Stimulated activated CD4-positive, alpha-beta T cell treated with anti-CD3 and anti-CD28 coated beads, TNF-alpha, amount 100 ng/mL, for 48 hours (primary cell): ENCODE results near the gene SPRED3.
A peak's percentile ranks its signal among the peaks of the same experiment; 100 is the strongest.

Experiments used
- DNase-seq, 3 donors: peaks; one replicate each; pipeline ENCODE4 v3.0.0-alpha.2; 2020; ENCODE audit warnings: low read depth in 3 of 3

The SPRED3 gene

GRCh38 chr19:38371081-38371480 is 17.4 kb upstream of the SPRED3 start:
- DNase-seq, result no peak

- no peak for DNase-seq
Measured at GRCh38 chr19:38373907-38374331, 14.6 kb upstream of the SPRED3 start.

GRCh38 chr19:38374332-38375097 is 14.0 kb upstream of the SPRED3 start, which contains the start of gene PSMD8:
Gene PSMD8 (plus strand): TSS chr19:38374571. CDS start chr19:38374602, 31 bp downstream.
- DNase-seq, result peak; percentile 95 to 99 (median 96)

GRCh38 chr19:38375098-38375493 is 13.4 kb upstream of the SPRED3 start:
- DNase-seq, result no peak

GRCh38 chr19:38375748-38376147 is 12.7 kb upstream of the SPRED3 start:
- DNase-seq, result no peak

GRCh38 chr19:38376576-38376975 is 11.9 kb upstream of the SPRED3 start:
- DNase-seq, result no peak

- DNase-seq, result no peak
Measured at GRCh38 chr19:38377052-38377451, 11.4 kb upstream of the SPRED3 start.

- no peak for DNase-seq
Measured at GRCh38 chr19:38378866-38379265, 9.6 kb upstream of the SPRED3 start.

GRCh38 chr19:38381138-38381537 is 7.4 kb upstream of the SPRED3 start:
- no peak for DNase-seq

GRCh38 chr19:38383184-38383583 is 5.3 kb upstream of the SPRED3 start:
- no peak for DNase-seq

- DNase-seq, result no peak
Measured at GRCh38 chr19:38383743-38384142, 4.8 kb upstream of the SPRED3 start.

GRCh38 chr19:38384209-38385027 is 4.1 kb upstream of the SPRED3 start:
- DNase-seq, result no peak

- DNase-seq, result no peak
Measured at GRCh38 chr19:38385057-38385803, 3.3 kb upstream of the SPRED3 start.

GRCh38 chr19:38385804-38386257 is 2.7 kb upstream of the SPRED3 start:
- no peak for DNase-seq

GRCh38 chr19:38386300-38386970 is 2.1 kb upstream of the SPRED3 start:
- DNase-seq, result no peak

GRCh38 chr19:38386971-38387549 is 1.4 kb upstream of the SPRED3 start:
- DNase-seq, result no peak

- DNase-seq, result peak; percentile 82 to 96 (median 83)
Measured at GRCh38 chr19:38387550-38388348, 748 bp upstream of the SPRED3 start, which contains the start of gene GGN. Gene GGN (minus strand): TSS chr19:38388034. CDS start chr19:38387261, 773 bp downstream.

- DNase-seq, result no peak
Measured at GRCh38 chr19:38389101-38389925, 816 bp downstream of the SPRED3 start.
